Stimulated activated CD8-positive, alpha-beta memory T cell treated with anti-CD3 and anti-CD28 coated beads, Interleukin-2, amount 100 ng/mL, for 1 hour (primary cell): ENCODE data around the gene CAPS.
"Not testable (repeated sequence)": the region's sequence is repeated elsewhere in the genome, so short reads cannot be mapped to it uniquely, and the experiment has no call there.

Source experiments
- DNase-seq, 2 donors: peaks; one replicate each; pipeline ENCODE4 v3.0.0-alpha.2; 2020; ENCODE audit warnings: low read depth in 2 of 2

CAPS gene

GRCh38 chr19:5913739-5914357, at the start of gene CAPS:
Gene CAPS (plus strand): TSS chr19:5914254. CDS start chr19:5914407, 153 bp downstream.
- no peak for DNase-seq

DNA sequence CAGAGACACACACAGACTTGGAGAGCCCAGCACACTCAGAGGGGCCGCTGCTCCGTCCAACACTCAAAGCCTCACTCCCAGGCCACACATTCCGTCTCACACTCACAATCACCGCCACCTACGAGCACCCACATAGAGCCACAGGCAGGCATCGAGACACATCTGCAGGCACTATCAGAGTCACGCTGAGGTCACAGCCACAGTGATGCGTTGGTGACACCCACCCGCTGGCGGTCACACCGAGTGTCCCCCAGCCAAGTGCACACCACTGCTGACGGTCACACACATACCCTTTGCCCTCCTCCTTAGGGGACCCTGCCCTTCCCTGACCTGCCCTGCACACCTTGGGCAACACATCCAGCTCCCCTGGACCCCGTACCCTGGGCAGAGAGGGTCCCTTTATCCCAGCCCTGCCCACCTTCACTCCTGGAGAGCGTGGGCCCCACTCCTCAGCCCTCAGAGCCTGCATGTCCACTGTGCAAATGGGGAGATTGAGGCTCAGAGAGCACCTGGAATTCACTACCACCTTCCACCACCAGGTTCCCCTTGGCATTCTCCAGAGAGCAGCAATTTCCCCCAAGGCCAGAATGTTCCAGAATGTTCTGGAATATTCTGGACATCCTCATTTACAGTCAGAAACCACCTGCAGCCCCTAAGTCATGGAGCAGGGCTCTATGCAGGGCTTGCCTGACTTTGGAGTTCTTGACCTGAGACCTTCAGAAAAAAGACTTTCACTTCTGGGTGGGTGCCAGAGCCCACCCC, 49.1 kb upstream of the CAPS start:
- peak in 1 of 2 donors; percentile 1 for DNase-seq

DNA sequence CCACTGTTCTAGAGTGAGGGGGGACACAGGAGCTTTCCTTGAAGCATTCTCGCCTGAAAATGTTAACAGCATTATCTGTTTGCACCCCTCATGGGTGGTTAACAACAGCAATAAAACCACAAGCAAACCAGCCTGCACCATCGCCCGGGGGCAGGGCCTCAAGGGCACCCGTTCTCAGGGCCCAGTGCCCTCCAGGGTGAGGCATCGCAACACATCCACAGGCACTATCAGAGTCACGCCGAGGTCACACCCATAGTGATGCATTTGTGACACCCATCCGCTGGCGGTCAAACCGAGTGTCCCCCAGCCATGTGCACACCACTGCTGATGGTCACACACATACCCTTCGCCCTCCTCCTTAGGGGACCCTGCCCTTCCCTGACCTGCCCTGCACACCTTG, 48.3 kb upstream of the CAPS start:
- DNase-seq = no peak

DNA sequence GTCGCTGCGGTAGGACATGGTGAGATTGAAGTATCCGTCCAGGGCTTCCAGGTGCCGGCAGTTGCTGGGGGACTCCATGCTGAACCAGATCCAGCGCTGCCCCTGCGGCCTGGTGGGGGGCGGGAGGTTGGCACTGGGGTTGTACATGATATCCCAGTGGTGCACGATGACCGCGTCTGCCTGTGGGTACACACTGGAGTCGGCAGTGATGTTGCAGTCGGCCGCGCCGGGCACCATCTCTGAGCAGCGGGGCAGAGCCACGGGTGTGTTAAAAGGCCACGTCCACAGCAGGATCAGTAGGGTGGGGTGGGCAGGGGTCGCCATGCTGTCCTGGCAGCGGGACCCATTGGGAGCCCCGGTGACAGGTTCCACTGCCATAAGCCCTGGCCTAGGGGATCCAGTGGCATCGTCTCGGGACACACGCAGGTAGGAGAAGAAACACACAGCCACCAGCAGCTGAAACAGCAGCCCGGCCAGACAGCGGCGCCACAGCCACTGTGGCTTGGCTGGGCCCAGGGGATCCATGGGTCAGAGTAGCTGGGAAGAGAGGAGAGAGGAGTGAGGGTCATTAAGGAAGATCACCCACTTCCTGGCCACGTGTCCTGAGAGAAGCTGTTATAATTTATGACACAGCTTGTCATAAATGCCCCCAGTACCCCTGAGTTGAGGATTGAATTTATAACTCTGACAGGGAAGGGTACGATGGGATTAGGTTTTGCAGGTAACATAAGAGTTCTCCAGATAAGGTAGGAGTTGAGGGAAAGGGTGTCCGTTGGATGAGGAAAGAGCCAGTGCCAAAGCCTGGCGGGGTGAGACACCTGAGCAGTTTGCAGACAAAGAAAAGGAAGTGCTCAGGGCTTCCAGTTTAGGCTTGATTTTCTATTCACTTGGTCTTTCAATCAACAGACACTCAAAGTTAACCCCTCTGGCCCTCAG, 46.6 kb upstream of the CAPS start:
- no peak for DNase-seq

DNA sequence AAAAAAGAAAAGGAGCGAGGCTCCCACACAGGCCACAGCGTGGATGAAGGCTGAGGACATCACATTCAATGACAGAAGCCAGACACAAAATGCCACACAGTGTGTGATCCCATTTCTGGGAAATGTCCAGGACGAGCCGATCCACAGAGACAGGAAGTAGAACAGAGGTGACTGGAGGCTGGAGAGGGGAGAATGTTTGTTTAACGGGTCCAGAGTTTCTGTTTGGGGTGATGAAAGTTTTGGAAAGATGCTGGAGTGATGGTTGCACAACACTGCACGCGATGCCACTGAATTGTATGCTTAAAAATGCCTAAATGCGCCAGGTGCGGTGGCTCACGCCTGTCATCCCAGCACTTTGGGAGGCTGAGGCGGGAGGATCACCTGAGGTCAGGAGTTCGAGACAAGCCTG, 43.1 kb upstream of the CAPS start:
- no peak for DNase-seq

GRCh38 chr19:5873617-5874199, 40.3 kb upstream of the CAPS start:
- no peak for DNase-seq

- not testable (repeated sequence) for DNase-seq
These were observed 39.6 kb upstream of the CAPS start for GRCh38 chr19:5874496-5874895.

DNA sequence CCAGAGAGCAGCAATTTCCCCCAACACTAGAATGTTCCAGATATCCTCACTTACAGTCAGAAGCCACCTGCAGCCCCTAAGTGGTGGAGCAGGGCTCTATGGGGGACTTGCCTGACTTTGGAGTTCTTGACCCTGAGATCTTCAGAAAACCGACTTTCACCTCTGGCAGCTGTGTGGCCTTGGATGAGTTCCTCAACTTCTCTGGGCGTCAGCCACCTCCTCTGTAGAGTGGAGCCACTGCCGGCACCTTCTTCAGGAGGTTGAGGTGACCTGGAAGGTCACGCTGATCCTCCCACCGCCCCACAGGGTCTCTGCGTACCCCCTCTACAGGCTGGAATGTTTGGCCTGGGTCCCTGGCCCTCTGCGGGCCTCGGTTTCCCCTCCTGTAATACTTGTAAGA, 36.6 kb upstream of the CAPS start:
- DNase-seq = no peak

DNA sequence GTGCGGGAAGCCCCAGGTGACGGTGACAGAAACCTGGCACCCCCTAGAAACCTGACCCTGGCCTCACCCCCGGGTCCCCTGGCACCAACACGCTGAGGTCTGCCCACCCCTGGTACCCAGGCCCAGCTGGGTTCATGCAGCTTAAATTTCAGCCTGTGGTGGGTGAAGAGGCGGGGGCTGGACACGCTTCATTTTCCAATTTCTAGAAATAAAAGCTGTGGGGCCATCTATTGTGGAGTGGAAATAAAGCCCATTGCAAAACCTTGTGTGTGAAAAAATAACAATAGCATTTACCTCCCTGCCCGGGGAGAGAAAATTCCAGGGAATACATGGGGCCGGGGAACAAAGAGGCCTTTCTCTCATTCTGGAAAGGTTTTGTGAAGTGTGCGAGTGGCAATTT, 36.2 kb upstream of the CAPS start:
- DNase-seq = no peak

- no peak for DNase-seq
These were observed 33.9 kb upstream of the CAPS start for GRCh38 chr19:5880196-5880595.

GRCh38 chr19:5880604-5881078, 33.4 kb upstream of the CAPS start:
- no peak for DNase-seq

GRCh38 chr19:5881543-5882299, 32.3 kb upstream of the CAPS start:
- DNase-seq = no peak

DNA sequence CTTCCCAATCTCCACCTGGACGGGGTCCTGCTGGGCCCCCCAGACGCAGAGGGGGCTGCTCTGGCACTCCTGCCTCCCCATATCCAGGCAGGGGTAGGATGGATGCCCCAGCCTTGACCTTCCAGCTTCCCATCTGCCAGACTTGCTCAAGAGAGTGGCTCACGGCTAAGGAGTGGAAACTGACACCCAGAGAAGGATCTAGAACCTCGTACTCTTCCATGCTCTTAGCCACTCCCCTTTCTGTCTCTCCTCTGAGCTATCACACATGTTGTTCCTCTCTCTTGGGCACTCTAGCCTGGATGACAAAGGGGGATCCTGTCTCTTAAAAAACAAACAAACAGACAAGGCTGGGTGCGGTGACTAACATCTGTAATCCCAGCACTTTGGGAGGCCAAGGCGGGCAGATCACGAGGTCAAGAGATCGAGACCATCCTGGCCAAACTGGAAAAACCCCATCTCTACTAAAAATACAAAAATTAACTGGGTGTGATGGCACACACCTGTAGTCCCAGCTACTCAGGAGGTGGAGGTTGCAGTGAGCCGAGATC, 31.6 kb upstream of the CAPS start:
- no peak for DNase-seq

- not testable (repeated sequence) for DNase-seq
These were observed 30.7 kb upstream of the CAPS start for GRCh38 chr19:5883157-5883873.

DNA sequence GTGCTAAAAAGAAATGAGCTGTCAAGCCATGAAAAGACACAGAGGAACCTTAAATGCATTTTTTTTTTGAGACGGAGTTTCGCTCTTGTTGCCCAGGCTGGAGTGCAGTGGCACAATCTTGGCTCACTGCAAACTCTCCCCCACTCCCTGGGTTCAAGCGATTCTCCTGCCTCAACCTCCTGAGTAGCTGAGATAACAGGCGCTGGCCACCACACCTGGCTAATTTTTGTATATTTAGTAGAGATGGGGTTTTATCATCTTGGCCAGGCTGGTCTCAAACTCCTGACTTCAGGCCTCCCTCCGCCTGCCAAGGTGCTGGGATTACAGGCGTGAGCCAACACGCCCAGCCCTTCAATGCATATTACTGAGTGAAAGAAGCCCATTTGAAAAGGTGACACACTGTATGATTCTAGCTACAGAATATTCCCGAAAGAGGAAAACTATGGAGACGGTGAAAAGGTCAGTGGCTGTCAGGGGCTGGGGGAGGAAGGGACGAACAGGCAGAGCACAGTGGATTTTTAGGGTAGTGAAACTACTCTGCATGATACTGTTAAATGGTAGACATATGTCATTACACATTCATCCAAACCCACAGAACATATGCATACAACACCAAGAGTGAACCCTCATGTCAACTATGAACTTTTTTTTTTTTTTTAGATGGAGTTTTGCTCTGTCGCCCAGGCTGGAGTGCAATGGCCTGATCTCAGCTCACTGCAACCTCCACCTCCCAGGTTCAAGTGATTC, 29.8 kb upstream of the CAPS start:
- DNase-seq = not testable (repeated sequence)

DNA sequence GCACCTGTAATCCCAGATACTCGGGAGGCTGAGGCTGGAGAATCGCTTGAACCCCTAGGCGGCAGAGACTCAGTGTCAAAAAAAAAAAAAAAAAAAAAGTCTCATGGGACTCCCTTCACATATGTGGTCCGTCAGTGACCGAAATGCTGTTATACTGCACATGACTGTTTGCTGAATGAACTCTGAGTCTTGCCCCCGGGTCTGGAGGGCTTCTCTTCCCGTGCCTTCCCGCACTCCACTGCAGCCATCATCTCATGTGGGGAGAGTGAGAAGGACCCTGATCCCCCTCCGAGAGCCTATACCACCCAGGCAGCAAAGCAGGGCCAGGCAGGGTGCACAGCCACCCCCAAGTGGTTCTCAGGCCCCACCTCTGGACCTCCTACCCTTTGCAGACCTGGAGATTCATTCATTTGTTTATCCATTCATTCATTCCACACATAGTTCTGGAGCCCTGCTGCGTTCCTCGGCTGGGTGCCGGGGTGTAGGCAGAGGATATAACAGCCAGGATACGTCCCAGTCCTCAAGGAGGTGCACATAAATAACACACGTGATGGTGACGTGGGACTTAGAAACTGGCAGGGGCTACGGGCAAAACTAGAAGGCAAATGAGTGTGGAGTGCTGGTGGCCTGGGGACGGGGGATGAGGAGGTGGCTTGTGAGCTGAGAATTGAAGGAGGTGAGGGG, 24.6 kb upstream of the CAPS start:
- no peak for DNase-seq

DNA sequence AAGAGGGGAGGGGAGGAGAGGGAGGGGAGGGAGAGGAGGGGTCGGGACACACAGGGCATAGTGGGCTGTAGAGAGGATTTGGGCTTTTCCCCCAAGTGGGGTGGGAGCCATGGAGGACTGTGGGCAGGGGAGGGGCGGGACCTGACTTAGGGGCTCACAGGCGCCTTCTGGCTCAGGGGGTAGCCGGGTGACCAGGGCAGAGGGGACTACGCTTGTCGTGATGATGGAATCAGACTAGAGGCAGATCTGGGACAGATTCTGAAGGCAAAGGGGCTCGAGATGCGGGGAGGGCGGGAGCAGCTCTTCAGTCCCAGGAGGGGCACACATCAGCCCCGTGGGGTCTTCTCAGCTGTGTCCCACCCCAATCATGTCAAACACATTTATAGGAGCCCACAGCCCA, 24.0 kb upstream of the CAPS start:
- DNase-seq = no peak

DNA sequence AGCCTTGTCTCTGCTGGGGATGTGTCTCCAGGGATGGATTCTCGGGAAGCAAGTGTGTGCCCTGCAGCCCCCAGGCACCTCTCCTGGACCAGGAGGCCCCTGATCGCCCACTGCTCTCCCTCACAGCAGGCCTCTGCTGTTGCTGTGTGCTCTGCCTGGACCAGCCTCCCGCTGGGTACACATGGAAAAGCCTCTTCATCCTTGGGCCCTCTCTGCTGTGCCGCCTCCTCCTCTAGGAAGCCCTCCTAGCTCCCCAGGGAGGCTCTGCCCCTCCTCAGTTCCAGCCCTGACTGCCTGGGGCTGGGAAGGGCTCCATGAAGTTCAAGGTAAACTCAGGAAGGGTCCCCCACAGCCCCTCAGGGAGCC, 22.5 kb upstream of the CAPS start:
- no peak for DNase-seq
